ENCODE data around the gene PIK3C2G.
A peak's percentile ranks its signal among the peaks of the same experiment; 100 is the strongest.

PIK3C2G gene

GRCh38 chr12:18281941-18282340, 20.6 kb downstream of the PIK3C2G start:
- DNase-seq, result no peak

GRCh38 chr12:18283831-18284230, 22.5 kb downstream of the PIK3C2G start:
- DNase-seq, result no peak

GRCh38 chr12:18284386-18284785, 23.1 kb downstream of the PIK3C2G start:
- DNase-seq, result no peak

GRCh38 chr12:18285161-18285560, 23.8 kb downstream of the PIK3C2G start:
- no peak for DNase-seq

- DNase-seq, result no peak
Measured at GRCh38 chr12:18290386-18290785, 29.1 kb downstream of the PIK3C2G start.

- DNase-seq, result no peak
Measured at GRCh38 chr12:18294889-18295288, 33.6 kb downstream of the PIK3C2G start.

- peak in 1 of 2 experiments; percentile 1 for DNase-seq
Measured at GRCh38 chr12:18296201-18296908, 35.0 kb downstream of the PIK3C2G start.

GRCh38 chr12:18296909-18297280, 35.6 kb downstream of the PIK3C2G start:
- no peak for DNase-seq

GRCh38 chr12:18297902-18298301, 36.6 kb downstream of the PIK3C2G start:
- DNase-seq, result no peak

- no peak for DNase-seq
Measured at GRCh38 chr12:18302809-18303430, 41.6 kb downstream of the PIK3C2G start.

GRCh38 chr12:18304609-18305008, 43.3 kb downstream of the PIK3C2G start:
- DNase-seq, result no peak

GRCh38 chr12:18306311-18306710, 45.0 kb downstream of the PIK3C2G start:
- no peak for DNase-seq

GRCh38 chr12:18313306-18313705, 52.0 kb downstream of the PIK3C2G start:
- DNase-seq, result no peak

- DNase-seq, result peak; percentile 4 to 19
Measured at GRCh38 chr12:18320036-18320617, 58.8 kb downstream of the PIK3C2G start.

GRCh38 chr12:18320976-18321375, 59.7 kb downstream of the PIK3C2G start:
- DNase-seq, result no peak

GRCh38 chr12:18323159-18323558, 61.8 kb downstream of the PIK3C2G start:
- DNase-seq, result no peak

- DNase-seq, result no peak
Measured at GRCh38 chr12:18327036-18327435, 65.7 kb downstream of the PIK3C2G start.

GRCh38 chr12:18332173-18332572, 70.9 kb downstream of the PIK3C2G start:
- no peak for DNase-seq

GRCh38 chr12:18339633-18340032, 78.3 kb downstream of the PIK3C2G start:
- no peak for DNase-seq

- no peak for DNase-seq
Measured at GRCh38 chr12:18340186-18340585, 78.9 kb downstream of the PIK3C2G start.

- no peak for DNase-seq
Measured at GRCh38 chr12:18340786-18341185, 79.5 kb downstream of the PIK3C2G start.

- DNase-seq, result no peak
Measured at GRCh38 chr12:18343708-18344107, 82.4 kb downstream of the PIK3C2G start.

GRCh38 chr12:18345021-18345735, 83.9 kb downstream of the PIK3C2G start:
- no peak for DNase-seq

GRCh38 chr12:18352312-18352711, 91.0 kb downstream of the PIK3C2G start:
- DNase-seq, result no peak
